DMS 273 (cell line): ENCODE measurements around the gene MIOS.

ENCODE experiments used
- DNase-seq: peaks from one replicate; lab custom pipeline; 2025; ENCODE audit not compliant: unreplicated experiment; lab: John Stamatoyannopoulos, UW

The MIOS gene

GRCh38 chr7:7566651-7567611 is at the start of gene MIOS:
TSS of gene MIOS (plus strand) at chr7:7566884. CDS start at chr7:7572476, 5,592 bp downstream.
- peak; percentile 94 for DNase-seq

- no peak for DNase-seq
Measured at GRCh38 chr7:7517754-7518153, 48.9 kb upstream of the MIOS start.

- DNase-seq: no peak
Measured at GRCh38 chr7:7519056-7519455, 47.6 kb upstream of the MIOS start.

- no peak for DNase-seq
Measured at GRCh38 chr7:7519528-7519927, 47.2 kb upstream of the MIOS start.

GRCh38 chr7:7521259-7521658 is 45.4 kb upstream of the MIOS start:
- no peak for DNase-seq

- DNase-seq: no peak
Measured at GRCh38 chr7:7522421-7522820, 44.3 kb upstream of the MIOS start.

- no peak for DNase-seq
Measured at GRCh38 chr7:7524121-7524520, 42.6 kb upstream of the MIOS start.

GRCh38 chr7:7526006-7526405 is 40.7 kb upstream of the MIOS start:
- no peak for DNase-seq

- no peak for DNase-seq
Measured at GRCh38 chr7:7527047-7527446, 39.6 kb upstream of the MIOS start.

- no peak for DNase-seq
Measured at GRCh38 chr7:7529328-7529727, 37.4 kb upstream of the MIOS start.

- DNase-seq: peak; percentile 36
Measured at GRCh38 chr7:7533831-7534430, 32.8 kb upstream of the MIOS start.

GRCh38 chr7:7535691-7536090 is 31.0 kb upstream of the MIOS start, which contains the start of gene COL28A1:
TSS of gene COL28A1 (minus strand) at chr7:7535873. CDS start at chr7:7532875, 2,998 bp downstream.
- no peak for DNase-seq

- no peak for DNase-seq
Measured at GRCh38 chr7:7536396-7537019, 30.2 kb upstream of the MIOS start.

- DNase-seq: no peak
Measured at GRCh38 chr7:7537711-7538110, 29.0 kb upstream of the MIOS start.

GRCh38 chr7:7539152-7539551 is 27.5 kb upstream of the MIOS start:
- DNase-seq: no peak

- DNase-seq: no peak
Measured at GRCh38 chr7:7539711-7540110, 27.0 kb upstream of the MIOS start.

GRCh38 chr7:7542251-7542835 is 24.3 kb upstream of the MIOS start:
- DNase-seq: no peak

- no peak for DNase-seq
Measured at GRCh38 chr7:7548407-7548806, 18.3 kb upstream of the MIOS start.

GRCh38 chr7:7550663-7551062 is 16.0 kb upstream of the MIOS start:
- DNase-seq: no peak

- DNase-seq: no peak
Measured at GRCh38 chr7:7552199-7552598, 14.5 kb upstream of the MIOS start.

- no peak for DNase-seq
Measured at GRCh38 chr7:7553386-7553785, 13.3 kb upstream of the MIOS start.
